Fibroblast of lung (primary cell): ENCODE results near the gene RFC4.

Experiments
- EZH2 ChIP-seq: IDR thresholded peaks from 2 replicates; pipeline ENCODE4 v1.5.1; 2012; ENCODE audit warnings: low read length, control low read depth, mild to moderate bottlenecking; ENCODE audit errors: missing control alignments
- TF ChIP-seq, protein P1 (sequence below), 2 donors: IDR thresholded peaks in 1 of 2; conservative IDR thresholded peaks in 1 of 2; 1 replicate in 1 of 2; 2 replicates in 1 of 2; pipeline ENCODE4 v1.5.1; 2011 to 2012; ENCODE audit warnings: low read length in 2 of 2, control low read depth in 1 of 2, inconsistent platforms in 1 of 2, low read depth in 1 of 2, mild to moderate bottlenecking in 1 of 2

DNA sequence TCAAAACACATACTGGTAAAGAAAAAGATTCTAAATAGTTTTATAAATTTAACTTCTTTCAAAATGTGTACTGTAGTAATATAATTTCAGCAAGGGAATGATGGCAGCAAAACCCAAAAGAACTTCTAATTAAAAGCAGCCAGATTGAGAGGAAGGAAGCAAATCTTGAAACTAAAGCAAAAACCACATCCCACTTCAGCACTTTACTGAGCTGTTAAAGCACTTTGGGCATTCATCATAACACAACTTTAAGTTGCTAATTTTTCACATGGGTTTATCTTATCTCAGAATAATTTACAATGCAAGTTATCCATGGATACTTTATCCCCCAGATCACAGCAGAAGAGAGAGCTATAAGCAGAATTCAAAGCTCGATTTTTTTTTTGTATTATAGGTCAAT lies 6.0 kb downstream of the RFC4 start:
- TF ChIP-seq, protein P1, sequence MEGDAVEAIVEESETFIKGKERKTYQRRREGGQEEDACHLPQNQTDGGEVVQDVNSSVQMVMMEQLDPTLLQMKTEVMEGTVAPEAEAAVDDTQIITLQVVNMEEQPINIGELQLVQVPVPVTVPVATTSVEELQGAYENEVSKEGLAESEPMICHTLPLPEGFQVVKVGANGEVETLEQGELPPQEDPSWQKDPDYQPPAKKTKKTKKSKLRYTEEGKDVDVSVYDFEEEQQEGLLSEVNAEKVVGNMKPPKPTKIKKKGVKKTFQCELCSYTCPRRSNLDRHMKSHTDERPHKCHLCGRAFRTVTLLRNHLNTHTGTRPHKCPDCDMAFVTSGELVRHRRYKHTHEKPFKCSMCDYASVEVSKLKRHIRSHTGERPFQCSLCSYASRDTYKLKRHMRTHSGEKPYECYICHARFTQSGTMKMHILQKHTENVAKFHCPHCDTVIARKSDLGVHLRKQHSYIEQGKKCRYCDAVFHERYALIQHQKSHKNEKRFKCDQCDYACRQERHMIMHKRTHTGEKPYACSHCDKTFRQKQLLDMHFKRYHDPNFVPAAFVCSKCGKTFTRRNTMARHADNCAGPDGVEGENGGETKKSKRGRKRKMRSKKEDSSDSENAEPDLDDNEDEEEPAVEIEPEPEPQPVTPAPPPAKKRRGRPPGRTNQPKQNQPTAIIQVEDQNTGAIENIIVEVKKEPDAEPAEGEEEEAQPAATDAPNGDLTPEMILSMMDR (conservative IDR thresholded peaks at IDR 0.05 in 1 of 2, IDR thresholded peaks at IDR 0.05 in 1 of 2; ENCODE audit: low read depth in 1 of 2, low read length in 2 of 2) = no peak
- TF ChIP-seq EZH2 = no peak
